HG02970 (cell line): ENCODE measurements around the gene MYH3.
A peak's percentile ranks its signal among the peaks of the same experiment; 100 is the strongest.

Experiments
- ATAC-seq: cut with Tn5 transposase; IDR thresholded peaks from one replicate; pipeline ENCODE4 v1.9.1; 2021; ENCODE audit warnings: mild to moderate bottlenecking, moderate library complexity, moderate number of reproducible peaks; ENCODE audit not compliant: unreplicated experiment, low FRiP score

The MYH3 gene

DNA sequence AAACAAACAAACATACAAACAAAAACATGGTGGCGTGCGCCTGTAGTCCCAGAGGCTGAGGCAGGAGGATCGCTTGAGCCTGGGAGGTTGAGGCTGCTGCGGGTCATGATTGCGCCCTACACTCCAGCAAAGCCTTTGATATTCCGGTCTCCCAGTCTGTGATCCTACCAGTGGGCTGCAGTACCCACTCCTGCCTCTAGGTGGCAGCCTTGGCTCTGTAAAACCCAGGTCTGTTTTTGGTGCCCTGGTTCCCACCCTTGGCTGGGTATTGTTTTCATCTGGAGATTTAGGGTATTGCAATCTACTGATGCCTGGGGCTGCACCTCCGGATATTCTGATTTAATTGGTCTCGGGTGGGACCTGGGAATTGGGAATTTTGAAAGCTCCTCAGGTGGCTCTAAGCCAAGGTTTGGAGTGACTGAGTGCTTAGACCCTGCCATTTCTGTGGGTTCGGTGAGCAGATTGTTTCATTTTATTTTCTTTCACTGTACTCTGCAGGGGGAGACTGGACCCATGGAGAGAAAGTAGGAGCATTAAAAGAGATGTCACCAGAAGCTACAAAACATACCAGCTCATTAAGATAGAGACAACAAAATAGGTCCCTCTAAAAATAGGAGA lies 40.5 kb downstream of the MYH3 start:
- peak; percentile 42 for ATAC-seq

DNA sequence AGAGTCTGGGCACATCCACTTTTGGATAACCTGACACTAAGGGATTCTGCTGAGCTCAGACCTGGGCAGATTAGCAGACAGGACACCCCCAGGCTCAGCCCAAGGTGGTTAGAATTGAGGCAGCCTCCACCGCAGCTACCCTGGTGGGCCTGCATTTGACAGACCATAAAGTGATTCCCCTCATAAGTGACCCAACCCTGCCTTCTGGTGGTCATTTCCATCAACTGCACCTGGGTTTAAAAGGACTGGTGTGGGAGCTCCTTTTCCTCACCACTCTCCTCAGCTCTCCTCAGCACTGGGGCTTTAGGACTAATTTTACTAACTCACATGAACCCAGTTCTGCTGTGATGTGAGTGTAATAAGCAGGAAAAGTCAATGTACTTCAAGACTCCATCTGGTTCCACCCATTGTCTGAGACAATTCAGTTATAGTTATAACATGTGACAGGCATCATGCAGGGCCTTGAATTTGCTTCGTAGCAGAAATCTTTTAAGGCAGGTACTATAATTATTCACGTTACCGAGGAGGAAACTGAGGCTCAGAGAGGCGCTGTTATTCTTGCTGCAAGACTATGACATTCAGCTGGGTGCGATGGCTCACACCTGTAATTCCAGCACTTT lies 42.5 kb downstream of the MYH3 start:
- ATAC-seq: no peak

DNA sequence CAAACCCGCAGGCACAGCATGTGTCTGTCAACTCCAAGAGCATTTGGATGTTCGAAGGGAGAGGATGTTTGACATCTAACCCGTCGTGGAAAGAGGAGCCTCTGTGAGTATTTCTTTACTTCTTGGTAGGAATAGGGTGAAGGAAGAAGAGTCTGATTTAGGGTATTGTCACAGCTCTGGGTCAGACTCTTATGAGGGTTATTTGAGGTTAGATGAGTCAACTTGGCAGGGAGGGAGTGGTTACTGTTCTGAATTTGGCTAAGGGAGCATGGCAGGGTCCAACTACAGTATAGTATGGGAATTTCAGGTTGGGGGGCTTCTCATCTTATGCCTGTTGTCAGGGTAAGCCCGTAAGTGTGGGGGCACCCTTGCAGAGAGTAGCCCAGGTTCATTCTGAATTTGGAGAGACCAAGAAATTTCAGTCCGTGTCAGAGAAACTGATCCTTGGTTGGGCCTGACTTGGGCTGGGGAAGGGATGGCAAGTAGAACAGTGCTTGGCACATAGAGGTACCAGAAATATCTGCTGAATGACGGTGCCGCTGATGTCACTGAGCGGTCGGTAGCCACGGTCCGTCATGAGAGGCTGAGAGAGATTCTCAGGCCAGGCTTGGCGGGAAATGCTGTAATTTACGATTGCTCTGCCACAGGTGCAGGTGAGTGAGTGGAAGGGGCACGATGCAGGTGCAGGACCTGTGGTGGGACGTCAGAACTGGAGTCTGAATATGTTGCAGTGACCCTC lies 43.2 kb downstream of the MYH3 start:
- no peak for ATAC-seq

DNA sequence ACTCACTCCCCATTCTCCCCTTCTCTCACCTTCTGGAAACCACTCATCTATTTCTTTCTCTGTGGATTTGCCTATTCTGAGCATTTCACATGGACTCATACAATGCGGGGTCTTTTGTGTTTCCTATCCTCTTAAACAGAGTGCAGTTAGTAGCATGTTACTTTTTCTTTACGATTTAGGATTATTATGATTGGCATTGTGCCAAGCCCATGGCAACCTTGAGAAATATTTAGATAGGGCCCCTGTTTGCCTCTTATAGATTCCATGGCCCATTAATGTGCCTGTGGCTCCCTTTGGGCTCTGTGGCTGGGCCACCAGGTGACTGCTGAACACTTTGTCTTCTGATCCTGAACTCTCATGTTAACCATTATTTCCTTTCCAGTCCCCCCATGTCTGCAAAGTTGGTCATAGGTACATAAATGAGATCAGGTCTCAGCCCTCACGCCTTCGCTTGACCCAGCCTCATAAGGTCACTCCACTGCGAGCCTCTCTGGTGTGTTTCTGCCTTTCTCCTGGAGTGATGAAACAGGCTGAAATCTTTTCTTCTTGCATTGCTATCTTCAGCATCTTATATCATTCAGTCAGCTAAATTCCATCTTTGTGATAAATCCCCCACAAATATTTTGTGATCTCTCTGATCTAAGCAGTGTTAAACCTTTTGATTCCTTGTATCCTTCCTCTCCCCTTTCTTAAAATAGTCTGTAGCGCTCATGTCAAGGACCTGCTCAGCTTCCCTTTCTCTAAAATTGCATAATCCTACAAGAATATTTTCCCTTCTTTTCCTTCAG lies 44.0 kb downstream of the MYH3 start:
- no peak for ATAC-seq

- ATAC-seq: no peak
These were observed 46.2 kb downstream of the MYH3 start for GRCh38 chr17:10610884-10611283.

GRCh38 chr17:10608244-10608643 lies 48.9 kb downstream of the MYH3 start:
- ATAC-seq: no peak

DNA sequence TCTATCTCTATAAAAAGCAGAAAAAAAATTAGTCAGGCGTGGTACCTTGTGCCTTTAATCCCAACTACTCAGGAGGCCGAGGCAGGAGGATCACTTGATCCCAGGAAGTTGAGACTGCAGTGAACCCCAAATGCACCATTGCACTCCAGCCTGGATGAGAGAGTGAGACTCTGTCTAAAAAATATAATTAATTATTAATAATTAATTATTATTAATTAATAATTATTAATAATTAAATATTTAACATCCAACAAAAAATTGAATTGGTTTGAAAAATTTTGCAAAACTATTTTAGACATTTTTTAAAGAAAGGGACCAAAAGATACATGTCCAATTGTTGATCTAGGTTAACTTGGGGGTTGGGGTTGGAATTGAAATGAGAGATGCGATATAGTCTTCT lies 51.0 kb downstream of the MYH3 start:
- ATAC-seq: no peak

GRCh38 chr17:10605221-10605783 lies 51.8 kb downstream of the MYH3 start:
- no peak for ATAC-seq

DNA sequence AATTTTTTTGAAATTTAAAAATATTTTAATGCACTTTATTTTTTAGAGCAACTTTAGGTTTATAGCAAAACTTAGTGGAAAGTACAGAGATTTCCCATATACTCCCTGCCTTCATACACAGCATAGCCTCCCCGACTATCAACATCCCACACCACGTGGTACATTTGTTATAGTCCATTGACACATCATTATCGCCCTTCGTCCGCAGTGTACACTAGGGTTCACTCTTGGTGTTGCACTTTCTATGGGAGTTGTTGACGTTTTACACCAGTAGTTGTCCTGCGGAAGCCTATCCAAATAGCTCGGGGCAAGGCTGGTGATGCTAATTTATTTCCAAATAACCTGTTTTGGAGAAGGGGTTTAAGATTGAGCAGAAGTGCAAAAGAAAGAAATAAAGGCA lies 52.6 kb downstream of the MYH3 start:
- no peak for ATAC-seq

DNA sequence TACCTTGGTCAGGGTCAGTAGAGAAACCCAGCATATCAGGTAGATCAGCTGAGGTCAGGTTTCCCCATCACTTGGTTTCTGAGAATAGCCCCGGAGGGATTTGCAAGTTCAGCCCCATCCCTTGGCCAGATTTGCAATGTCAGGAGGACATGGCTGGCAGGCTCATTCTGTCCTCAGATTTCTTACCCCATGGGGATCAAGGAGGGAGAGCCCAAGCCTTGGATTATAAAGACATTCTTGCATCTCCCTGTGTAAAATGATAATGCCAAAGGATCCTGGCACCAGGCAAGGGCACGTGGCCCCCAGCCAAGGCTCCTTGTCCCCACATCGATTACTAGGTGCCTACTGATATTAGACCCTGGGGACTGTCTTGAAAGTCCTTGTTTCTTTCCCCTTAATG lies 53.2 kb downstream of the MYH3 start:
- no peak for ATAC-seq

- no peak for ATAC-seq
These were observed 56.5 kb downstream of the MYH3 start for GRCh38 chr17:10600571-10600970.

GRCh38 chr17:10598621-10599020 lies 58.5 kb downstream of the MYH3 start:
- no peak for ATAC-seq

DNA sequence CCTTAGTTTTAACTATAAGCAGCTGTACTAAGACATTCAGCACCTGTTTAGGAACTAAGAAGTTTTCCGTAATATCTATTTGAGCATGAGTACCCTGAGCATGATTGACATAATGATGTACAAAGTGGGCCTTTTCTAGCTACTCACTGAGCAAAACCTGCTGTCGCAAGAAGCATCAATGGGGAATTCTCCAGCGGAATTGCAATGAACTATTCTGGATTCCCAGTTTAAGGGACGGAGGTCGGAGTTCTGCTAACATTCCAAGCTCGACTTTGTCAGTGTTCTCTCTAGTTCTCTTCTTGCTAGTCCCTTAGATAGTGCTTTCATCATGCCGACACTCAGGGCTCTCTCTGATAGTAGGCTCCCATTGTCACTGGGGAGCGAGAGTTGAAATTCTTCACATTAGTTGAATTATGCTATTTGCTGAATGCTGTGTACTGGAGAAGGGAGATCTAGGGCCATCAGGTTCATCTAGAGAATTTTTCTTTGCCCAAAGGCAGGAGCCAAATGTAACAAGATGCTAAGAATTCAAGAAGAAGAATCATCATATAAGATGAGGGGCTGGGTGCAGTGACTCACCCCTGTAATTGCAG lies 67.5 kb downstream of the MYH3 start:
- no peak for ATAC-seq

- ATAC-seq: no peak
These were observed 71.6 kb downstream of the MYH3 start for GRCh38 chr17:10585529-10585928.

DNA sequence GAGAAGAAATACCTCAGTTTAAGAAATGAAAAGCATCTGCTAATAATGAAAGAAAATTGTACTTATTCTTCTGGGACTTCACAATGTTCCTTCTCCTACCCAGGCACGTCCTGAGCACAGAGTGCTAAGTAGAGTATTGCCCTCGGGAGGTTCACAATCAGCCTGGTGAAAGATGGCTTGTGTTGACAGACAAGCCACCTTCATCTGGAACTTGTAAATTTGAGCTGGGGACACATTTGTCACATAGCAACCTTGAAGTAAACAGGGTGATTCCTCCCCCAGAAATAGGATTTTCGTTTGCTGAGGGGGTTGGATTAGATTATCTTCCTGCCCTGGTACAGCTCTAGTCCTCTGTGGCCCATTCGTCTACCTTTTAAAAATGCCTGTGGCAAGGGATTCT lies 73.3 kb downstream of the MYH3 start:
- no peak for ATAC-seq

GRCh38 chr17:10579270-10579669 lies 77.8 kb downstream of the MYH3 start:
- ATAC-seq: no peak
